Measurements from ENCODE around the gene HOXB2. TPM values are rescaled to one million over a fixed set of nuclear protein-coding genes. Genes with fewer than 3 reads are reported as not detected.
A peak's percentile ranks its signal among the peaks of the same experiment; 100 is the strongest.

The HOXB2 gene
- total and polyA plus RNA-seq, 9 of the 15 experiments (the other 6 are each of a cell fraction or from before 2014, with no cell fraction given) = 2.1 to 97.7 (median 21.2) TPM

- no peak for TF ChIP-seq ZSCAN32 (CRISPR knock-in tag; IDR thresholded peaks at IDR 0.05)
- TF ChIP-seq RBFOX2 (IDR thresholded peaks at IDR 0.05; ENCODE audit: low read depth, low read length) = peak; percentile 42; the same call in 1 of the 2 replicates
- no peak for TF ChIP-seq TFAM (CRISPR knock-in tag; conservative IDR thresholded peaks at IDR 0.05)
- no peak for TF ChIP-seq TEAD2 (tag; IDR thresholded peaks at IDR 0.05)
- TF ChIP-seq ZNF280A (IDR thresholded peaks at IDR 0.05; ENCODE audit: low read depth, partially characterized antibody) = no peak
- no peak for TF ChIP-seq ZNF282 (CRISPR knock-in tag; IDR thresholded peaks at IDR 0.05)
- TF ChIP-seq RAD51 (IDR thresholded peaks at IDR 0.05; ENCODE audit: borderline replicate concordance, low read depth) = no peak
- no peak for TF ChIP-seq ZNF239 (CRISPR knock-in tag; IDR thresholded peaks at IDR 0.05)
- TF ChIP-seq ELF4 (CRISPR knock-in tag; IDR thresholded peaks at IDR 0.05) = no peak
- 0 out of 2 replicates have a peak, but pooled peaks have one; percentile 18 for TF ChIP-seq USF2 (CRISPR knock-in tag; IDR thresholded peaks at IDR 0.05)
- no peak for TF ChIP-seq POLR2AphosphoS2 (IDR thresholded peaks at IDR 0.05; ENCODE audit: low read length)
- TF ChIP-seq NFXL1 (CRISPR knock-in tag; IDR thresholded peaks at IDR 0.05) = no peak
- TF ChIP-seq IRF9 (tag; IDR thresholded peaks at IDR 0.05) = no peak
- peak; percentile 38; the same call in 1 of the 2 replicates for TF ChIP-seq SAFB (IDR thresholded peaks at IDR 0.05; ENCODE audit: borderline replicate concordance, low read depth, low read length)
- TF ChIP-seq KLF13 (tag; IDR thresholded peaks at IDR 0.05; ENCODE audit: borderline replicate concordance, low read depth) = no peak
- no peak for TF ChIP-seq CBFA2T2 (conservative IDR thresholded peaks at IDR 0.05)
- TF ChIP-seq AFF1 (IDR thresholded peaks at IDR 0.05; ENCODE audit: low read depth in 1 of 2, partially characterized antibody in 2 of 2) = peak in 1 of 2 experiments; percentile 22
These were observed 32.5 kb upstream of the HOXB2 start (continued) for GRCh38 chr17:48577330-48577945.
